ENCODE results near the gene MYRF.

DNA sequence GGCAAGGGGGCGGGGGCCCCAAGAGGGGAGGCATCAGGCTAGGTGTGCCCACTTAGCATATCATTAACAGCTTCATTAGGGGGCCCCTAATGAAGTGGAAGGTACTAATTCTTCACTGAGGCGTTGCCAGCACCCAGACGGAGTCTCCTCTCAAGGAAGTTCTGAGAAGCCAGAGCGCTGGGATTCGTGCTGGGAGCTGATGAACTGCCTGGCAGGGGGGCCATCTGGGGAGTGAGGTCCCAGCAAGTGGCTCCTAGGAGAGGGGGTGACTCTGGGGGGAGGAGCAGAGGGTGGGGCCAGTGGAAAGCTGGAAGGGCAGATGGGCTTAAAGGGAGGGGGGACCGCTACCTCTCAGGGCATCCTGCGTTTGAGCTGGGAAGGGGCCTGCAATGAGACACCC, 42.4 kb upstream of the MYRF start:
- TF ChIP-seq, protein P1, sequence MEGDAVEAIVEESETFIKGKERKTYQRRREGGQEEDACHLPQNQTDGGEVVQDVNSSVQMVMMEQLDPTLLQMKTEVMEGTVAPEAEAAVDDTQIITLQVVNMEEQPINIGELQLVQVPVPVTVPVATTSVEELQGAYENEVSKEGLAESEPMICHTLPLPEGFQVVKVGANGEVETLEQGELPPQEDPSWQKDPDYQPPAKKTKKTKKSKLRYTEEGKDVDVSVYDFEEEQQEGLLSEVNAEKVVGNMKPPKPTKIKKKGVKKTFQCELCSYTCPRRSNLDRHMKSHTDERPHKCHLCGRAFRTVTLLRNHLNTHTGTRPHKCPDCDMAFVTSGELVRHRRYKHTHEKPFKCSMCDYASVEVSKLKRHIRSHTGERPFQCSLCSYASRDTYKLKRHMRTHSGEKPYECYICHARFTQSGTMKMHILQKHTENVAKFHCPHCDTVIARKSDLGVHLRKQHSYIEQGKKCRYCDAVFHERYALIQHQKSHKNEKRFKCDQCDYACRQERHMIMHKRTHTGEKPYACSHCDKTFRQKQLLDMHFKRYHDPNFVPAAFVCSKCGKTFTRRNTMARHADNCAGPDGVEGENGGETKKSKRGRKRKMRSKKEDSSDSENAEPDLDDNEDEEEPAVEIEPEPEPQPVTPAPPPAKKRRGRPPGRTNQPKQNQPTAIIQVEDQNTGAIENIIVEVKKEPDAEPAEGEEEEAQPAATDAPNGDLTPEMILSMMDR (IDR thresholded peaks at IDR 0.05; ENCODE audit: insufficient read depth, low read length): no peak
- TF ChIP-seq, protein P2, sequence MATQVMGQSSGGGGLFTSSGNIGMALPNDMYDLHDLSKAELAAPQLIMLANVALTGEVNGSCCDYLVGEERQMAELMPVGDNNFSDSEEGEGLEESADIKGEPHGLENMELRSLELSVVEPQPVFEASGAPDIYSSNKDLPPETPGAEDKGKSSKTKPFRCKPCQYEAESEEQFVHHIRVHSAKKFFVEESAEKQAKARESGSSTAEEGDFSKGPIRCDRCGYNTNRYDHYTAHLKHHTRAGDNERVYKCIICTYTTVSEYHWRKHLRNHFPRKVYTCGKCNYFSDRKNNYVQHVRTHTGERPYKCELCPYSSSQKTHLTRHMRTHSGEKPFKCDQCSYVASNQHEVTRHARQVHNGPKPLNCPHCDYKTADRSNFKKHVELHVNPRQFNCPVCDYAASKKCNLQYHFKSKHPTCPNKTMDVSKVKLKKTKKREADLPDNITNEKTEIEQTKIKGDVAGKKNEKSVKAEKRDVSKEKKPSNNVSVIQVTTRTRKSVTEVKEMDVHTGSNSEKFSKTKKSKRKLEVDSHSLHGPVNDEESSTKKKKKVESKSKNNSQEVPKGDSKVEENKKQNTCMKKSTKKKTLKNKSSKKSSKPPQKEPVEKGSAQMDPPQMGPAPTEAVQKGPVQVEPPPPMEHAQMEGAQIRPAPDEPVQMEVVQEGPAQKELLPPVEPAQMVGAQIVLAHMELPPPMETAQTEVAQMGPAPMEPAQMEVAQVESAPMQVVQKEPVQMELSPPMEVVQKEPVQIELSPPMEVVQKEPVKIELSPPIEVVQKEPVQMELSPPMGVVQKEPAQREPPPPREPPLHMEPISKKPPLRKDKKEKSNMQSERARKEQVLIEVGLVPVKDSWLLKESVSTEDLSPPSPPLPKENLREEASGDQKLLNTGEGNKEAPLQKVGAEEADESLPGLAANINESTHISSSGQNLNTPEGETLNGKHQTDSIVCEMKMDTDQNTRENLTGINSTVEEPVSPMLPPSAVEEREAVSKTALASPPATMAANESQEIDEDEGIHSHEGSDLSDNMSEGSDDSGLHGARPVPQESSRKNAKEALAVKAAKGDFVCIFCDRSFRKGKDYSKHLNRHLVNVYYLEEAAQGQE (IDR thresholded peaks at IDR 0.05; ENCODE audit: insufficient replicate concordance, low read depth): no peak
- TF ChIP-seq SPI1 (IDR thresholded peaks at IDR 0.05; ENCODE audit: borderline replicate concordance, low read depth) (no peak), POLR2AphosphoS5 (IDR thresholded peaks at IDR 0.05; ENCODE audit: low read depth) (no peak)

Measured in HL-60 (cell line).